ENCODE measurements around the gene RTN4RL1. TPM values are rescaled to one million over a fixed set of nuclear protein-coding genes. Genes with fewer than 3 reads are reported as not detected.
A peak's percentile ranks its signal among the peaks of the same experiment; 100 is the strongest.

Gene RTN4RL1, protein sequence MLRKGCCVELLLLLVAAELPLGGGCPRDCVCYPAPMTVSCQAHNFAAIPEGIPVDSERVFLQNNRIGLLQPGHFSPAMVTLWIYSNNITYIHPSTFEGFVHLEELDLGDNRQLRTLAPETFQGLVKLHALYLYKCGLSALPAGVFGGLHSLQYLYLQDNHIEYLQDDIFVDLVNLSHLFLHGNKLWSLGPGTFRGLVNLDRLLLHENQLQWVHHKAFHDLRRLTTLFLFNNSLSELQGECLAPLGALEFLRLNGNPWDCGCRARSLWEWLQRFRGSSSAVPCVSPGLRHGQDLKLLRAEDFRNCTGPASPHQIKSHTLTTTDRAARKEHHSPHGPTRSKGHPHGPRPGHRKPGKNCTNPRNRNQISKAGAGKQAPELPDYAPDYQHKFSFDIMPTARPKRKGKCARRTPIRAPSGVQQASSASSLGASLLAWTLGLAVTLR
- 2.9 TPM for polyA plus RNA-seq (ENCODE audit: insufficient read length)

DNA sequence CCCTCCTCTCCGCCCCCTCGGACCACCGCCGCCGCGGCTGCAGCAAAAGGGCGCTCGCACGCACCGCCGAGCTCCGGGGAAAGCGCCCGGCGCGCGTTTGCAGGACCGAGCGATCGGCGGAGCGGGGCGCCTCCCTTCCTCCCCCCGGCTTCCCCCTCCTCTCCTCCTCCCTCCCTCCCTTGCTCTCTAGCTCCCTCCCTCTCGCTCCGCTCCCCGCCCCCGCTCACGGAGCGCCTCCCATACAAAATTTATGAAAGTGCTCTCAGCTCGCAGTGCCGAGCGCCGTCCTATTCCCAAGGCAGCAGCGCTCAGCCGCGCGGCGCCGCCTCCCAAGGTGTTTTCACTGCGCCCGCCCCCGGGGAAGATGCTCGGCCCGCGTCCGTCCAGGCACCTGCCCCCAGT is at the start of gene RTN4RL1:
Gene RTN4RL1, minus strand, starts transcription at position 115 of the 402 bp plus-strand sequence. CDS start 469 bp downstream, outside the sequence.
- no peak for DNase-seq

DNA sequence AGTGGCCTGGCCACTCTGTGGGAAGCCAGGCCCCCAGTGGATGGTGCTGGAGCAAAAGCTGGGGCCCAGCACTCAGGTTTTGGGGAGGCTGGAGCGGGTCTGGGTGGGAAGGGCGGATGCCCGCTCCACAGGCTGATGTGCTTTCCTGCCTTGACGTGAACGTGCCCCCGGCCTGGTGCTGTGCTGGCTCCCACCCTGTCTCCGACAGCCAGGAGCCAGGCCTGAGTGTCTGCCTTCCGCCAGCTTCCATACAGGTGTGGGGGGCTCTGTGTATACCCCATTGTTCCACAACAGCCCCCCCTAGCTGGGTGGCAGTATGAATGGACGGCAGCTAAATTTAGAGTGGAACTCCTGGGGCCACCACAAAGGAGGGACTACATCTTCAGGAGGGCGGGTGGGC is 49.8 kb upstream of the RTN4RL1 start:
- no peak for DNase-seq

DNA sequence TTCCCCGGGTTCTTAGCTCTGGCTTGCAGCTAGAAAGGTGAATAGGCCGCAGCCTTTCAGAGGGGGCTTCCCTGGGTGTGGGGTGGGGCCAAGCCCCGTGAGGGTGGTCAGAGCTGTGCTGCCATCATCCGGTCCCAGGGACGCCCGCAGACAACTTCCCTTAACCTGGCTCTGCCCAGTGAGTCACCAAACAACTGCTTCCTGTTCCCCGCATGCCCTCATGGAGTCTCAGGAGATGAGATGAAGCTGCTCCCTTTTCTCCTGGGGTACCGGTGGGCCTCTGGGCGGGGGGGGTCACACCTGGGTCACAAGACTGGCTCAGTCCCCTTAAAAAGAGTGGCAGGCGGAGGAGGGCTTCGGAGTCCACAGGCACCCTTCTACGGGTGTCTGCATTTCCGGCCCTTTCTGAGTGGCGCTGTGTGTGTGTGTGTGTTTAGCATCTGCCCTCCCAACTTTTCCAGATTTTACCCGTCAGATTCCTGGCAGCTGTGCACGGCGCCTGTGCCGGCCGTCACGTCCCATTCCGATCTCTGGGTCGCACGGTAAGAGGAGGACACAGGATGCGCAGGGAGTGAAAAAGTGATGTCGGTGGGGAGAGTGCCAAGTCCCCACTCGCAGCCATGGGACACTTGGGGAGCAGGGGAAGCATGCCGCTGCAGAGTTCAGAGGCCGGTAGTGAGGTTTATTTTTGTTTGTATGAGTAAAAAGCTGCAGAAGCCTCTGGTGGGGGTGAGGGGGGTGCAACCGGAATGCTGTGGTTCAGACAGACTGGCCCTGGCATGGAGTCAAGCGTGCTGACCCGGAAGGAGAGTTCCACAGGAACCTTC is 46.5 kb upstream of the RTN4RL1 start:
- DNase-seq, result peak; percentile 44

DNA sequence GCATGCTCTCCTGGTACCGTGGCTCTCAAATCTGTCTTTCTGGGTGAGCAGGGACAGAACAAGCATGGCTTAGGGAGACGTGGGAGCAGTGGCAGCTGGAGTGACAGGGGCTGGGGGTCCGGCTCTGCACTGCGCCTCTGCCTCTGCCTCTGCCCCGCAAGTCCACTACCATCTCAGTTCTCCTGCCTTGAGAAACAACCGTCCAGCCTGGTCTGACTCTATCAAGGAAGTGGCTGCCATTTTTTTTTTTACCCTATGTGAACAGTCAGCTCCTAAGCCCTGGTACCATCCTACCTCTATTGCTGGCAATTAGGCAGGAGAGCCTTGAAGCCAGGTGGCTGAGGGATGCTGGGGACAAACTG is 45.9 kb upstream of the RTN4RL1 start:
- DNase-seq, result no peak

DNA sequence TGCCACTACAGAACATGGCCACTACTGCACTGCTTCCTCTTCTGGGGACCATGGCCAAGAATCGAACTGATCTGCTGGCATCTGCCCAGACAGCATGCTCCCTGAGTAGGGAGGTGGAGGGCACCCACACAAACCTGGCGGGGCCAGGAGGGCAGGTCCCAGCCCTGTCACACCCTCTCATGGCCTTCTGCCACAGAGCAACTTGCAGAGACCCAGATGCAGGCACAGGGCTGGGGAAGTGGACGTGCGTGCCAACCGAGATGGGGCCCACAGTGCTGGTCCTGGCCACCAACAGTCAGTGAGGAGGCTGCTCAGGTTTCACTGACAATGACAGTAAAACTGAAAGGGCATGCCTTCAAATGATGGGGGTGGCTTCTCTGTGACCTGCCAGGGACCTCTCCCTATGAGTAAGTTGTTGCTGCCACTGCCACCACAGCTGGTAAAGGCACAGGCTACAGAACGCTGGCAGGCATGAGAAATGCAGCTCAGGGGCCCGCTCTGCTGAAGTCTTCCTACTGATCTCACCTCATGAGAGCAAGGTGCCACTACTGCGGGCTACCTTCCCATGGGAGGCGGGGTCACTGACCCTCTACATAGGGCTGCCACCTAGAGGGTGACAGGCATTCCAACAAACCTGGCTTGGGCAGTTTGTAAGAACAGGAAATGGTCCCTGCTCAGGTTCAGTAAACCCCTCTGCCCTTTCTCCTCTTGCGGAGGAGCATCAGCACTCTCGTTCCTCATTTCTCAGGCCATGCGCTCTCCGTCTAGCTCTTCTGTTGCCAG is 45.3 kb upstream of the RTN4RL1 start:
- peak; percentile 19 for DNase-seq

DNA sequence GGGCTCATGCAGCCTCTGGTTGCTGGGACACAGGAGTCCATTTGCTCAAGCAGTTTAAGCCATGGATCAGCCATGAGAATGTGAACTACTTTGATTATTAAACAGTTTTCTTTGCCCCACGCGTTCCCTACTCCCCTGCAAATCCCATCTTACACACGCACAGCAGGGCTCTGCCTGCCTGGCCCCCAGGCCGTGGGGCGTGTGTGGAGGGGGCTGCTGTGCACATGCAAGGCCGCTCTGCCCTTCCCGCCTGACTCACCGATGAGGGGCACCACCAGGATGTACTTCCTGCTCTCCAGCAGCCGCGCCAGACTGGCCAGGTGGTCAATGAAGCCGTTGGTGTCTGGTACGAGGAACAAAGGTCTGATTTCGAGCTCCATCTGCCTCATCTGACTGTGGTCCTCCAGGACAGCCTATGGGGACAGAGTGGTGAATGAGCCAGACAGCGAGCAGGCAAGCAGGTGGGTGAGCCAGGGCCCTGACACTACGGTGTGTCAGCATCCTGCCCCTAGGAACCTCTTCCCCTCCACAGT is 43.5 kb upstream of the RTN4RL1 start:
- DNase-seq, result no peak

DNA sequence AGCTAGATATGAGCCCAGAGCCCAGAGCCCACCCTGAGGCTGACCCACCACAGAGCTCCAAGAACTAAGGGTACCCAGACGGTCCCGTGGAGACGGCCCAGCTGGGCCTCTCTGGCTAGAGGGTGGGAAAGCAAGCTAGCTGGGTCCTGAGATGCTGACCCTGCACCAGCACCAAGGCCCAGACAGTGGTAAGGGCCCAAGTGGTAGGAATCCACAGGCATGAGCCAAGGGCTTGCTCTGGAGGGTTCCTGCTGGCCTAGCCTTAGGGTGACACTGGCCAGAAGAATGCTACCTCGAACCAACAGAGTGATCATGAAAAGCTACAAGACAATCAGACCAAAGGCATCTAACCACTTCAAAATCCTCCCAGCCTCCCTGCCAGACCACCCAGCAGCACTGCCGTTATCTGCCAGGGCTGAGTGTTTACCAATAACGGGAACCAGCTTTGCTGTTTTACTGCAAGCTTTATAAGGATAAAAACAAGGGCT is 42.9 kb upstream of the RTN4RL1 start:
- DNase-seq, result peak; percentile 19

DNA sequence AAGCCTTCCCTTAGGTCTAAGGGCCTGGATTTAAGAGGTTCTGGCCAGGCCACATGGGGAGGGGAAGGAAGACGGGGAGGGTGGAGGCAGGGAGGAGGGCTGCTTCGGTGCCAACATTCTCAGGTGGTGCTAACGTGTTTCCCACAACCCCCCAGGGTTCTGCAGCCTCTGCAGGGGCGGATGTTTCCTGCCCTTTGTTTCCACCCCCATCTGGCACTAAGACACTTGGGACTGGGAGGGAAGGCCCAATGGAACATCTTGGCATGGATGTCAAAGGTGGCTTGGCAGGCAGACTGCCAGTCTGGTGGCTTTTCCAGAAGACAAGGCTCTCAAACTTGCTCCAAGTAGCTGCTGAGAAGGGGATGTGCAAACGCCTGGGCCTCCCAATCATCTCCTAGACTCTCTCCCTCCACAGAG is 42.5 kb upstream of the RTN4RL1 start:
- peak; percentile 22 for DNase-seq

DNA sequence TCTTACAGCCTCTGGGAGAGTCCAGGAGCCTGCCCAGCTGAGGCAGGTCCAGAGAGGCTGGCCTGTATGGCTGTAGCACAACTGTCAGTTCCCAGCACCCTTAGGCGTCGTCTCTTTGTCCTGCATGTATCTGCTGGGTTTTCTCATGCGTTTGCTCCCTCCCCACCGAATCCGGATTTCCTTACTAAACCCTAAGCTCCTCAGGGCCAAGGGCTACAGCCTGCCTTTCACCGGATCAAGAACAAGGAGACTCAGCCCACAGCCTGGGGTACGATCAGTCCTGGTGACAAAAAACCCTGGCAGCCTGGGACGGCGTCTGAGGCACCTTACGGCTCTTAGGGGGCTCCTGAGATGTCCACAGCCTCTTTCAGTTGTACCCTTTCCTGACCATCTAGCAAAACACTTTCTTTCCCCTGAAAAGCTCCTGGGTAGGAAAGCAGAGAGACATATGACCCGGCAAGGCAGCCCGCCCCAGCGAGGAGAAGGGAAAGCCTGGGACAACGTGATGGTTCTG is 42.0 kb upstream of the RTN4RL1 start:
- DNase-seq, result peak; percentile 23

DNA sequence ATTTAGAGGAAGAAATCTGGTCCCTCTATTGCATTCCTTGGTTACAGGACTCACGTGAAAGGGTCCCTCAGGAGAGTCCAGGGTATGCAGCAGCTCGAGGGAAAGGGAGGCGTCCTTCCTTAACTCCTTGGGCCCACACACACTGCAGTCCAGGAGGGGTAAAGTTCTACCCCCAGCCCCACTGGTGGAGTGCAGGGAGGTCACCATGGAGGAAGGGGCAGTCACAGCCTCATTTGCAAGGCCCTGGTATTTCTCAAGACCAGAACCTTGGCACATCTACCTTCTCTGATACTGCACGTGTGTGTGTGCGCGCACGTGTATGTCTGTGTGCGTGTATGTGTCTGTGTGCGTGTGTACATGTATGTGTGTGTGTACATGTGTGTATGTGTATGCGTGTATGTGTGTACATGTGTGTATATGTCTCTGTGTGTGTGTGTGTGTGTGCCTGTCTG is 40.8 kb upstream of the RTN4RL1 start:
- DNase-seq, result peak; percentile 36

DNA sequence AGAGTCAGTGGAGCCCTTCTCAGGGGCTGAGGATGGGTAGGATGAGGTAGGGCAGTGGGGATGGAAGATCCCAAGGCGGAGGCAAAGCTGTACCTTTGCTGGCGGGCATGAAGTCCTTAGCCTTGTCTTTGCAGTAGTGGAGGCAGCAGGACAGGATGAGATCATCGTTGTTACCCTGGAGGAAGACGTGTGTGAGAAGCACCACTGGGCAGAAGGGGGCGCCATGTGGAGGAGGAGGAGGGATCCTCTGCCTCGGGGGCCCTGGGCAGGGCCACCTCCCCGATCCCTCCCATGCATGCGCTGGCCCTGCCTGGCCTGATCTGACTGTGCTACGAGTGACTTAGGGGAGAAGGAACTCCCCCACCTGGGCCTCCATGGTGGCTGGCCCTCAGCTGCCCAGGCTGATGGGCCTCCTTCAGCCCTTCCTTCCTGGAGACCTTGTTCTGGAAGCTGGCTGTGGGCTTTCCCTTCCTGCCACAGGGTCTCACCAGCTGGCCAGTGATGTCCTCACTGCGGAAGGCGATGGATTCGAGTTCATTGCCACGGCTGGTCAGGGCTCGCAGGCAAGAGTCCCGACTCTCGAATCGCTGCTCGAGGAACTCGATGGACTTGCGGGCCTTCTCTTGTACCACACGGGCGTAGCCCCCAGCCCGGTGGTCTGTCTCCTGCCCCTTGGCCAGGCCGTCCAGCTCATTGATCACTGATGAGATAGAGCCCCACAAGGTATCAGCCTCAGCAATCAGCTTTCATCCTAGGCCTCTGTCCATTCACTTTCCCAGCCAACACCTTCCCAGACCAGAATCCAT is 40.0 kb upstream of the RTN4RL1 start:
- DNase-seq, result peak; percentile 58

DNA sequence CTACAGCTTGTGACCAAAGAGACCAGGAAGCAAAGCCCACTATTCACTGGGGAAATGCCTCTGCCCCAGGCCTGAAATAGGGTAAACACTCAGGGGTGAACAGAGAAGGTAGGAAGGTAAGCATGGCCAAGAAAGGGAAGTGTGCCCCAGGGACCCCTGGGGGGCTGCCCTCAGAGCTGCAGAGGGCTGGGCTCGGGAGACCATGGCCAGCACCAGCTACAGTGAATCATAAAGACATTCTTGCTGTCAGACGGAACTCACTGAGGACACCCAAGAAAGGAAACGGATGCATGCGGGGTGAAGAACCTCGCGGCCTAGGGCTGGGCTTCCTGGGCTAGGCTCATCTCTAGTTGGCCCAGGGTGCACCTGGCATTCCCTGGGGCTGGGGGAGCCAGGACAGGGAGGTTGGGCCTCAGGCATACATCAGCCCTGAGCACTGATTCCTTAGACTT is 39.4 kb upstream of the RTN4RL1 start:
- DNase-seq, result peak; percentile 15

DNA sequence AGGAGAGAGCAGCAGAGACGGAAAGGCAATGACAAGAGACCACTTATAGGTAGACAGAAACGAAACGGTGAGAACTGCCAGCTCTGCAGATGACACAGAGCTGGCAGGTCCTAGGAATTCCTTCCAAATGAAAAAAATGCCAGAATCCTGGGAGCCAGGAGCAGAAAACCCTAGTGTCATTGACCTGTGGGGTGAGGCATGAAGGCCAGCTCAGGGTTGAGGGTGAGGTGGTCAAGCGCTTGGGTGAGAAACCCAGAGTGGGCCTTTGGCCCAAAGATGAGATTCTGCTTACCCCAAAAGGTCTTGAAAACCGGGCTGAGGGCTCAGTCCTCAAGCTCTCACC is 39.0 kb upstream of the RTN4RL1 start:
- peak; percentile 11 for DNase-seq

DNA sequence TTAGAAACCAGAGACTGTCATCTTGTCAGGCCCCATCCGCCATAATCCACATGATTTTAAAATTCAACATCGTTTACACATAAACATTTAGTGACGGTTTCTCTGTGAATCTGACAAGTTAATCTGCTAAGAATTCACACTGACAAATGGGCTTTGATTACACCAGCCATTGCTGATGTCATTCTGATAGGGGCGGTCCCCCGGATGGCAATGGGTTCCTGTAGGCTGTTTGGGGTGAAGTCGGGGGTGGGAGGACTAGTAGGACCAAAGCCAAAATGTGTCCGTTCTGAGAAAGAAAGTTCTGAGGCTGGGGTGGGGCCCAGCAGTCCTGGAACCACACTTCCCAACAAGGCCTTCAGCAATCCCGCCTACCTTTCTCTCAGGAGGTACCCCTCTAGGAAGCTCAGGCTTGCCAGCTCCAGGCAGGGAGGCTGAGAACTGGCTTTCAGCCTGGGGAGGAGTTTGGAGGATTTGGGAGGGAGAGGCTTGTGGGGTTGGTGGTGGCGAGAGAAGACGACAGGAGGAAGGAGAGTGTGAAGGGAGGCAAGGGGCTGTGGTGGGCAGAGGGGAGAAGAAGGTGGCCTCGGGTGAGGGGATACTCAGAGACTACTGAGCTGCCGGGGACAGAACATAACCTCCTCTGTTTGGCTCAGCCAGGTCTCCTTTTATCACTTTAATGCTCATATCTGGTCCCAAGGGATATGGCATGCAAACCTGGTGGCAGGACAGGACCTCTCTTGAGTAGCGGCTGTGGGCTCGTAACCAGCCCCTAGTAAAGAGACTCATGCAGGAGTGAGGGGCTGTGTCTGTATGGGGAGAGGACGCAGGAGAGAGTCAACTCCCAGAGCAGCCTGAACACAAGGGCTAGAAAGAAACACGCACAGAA is 38.4 kb upstream of the RTN4RL1 start:
- no peak for DNase-seq

DNA sequence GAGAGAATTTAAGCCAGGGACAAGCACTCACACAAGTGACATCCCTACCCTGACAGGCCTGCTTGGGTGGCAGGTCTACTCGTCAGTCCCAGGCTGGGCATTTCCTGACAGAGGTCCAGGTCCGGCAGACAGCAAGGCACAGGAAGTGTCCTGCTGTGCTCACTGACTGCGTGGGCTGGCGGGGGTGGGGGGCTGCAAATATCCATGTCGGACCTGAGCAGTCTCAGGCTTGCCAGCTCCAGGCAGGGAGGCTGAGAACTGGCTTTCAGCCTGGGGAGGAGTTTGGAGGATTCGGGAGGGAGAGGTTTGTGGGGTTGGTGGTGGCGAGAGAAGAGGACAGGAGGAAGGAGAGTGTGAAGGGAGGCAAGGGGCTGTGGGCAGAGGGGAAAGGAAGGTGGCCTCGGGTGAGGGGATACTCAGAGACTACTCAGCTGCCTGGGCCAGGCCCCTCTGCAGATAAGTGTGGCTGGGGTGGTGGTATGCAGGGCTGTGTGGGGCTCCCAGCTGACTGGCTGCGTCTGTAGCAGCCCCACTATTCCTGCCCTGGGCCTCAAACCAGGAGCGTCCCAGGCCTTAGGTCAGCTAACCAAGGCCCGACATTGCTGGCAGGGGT is 37.5 kb upstream of the RTN4RL1 start:
- DNase-seq, result peak; percentile 36

DNA sequence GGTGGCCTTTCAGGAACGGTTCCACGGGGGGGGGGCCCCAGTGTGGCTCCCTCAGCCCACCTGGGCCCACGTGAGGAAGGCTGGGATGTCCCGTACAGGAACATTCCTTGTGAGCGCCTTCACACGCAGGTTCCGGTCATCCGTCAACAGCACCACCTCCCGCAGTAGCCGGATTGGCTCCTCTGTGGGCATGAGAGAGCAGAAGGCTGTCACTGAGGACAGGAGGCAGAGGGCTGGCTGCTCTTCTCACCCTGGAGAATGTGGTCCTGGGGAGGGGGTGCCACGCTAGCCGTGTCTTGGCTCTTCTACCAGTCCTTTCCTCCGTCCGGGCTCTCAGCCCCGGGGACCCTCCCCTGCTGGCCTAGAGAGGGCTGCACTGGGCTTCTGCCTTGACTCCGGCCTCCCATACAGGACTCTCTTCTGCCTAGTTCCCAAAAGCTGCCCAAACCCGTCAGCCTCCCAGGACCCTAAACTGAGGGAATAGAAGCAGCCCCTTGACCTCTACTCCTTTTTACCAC is 36.4 kb upstream of the RTN4RL1 start:
- peak; percentile 26 for DNase-seq

DNA sequence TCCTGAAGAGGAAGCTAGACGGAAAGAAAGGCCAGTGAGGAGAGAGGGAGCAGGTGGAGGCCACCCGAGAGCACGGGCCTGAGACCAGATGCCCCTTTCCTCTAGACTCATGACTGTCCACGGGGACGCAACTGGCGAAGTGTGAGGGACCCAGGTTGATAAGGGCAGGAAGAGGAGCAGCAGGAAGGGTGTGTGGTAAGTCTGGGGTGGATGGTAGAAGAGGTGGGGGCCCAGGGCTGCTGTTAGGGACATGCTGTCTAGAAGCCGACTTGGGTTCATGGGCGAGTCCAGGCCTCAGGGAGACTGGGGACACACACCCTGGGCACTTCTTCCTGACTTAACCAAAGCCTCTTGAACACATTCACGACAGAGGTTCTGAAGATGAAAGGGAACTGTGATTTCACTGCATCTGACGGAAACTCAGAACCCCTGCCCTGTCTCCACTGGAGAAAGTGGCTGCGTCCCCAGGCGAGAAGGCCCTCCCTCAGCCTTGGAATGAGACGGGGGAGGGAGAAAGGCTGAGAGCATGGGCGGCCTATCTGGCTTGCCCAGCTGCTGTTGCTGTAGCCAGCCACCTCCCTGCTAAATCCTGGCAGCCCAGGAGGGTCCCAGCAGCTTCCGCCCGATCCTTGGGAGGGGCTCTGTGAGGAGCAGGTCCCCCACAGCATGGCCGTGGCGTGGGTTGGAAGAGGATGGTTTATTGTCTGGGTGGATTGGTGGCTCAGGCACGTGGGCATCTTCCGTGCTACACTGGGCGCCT is 35.7 kb upstream of the RTN4RL1 start:
- DNase-seq, result peak; percentile 38

DNA sequence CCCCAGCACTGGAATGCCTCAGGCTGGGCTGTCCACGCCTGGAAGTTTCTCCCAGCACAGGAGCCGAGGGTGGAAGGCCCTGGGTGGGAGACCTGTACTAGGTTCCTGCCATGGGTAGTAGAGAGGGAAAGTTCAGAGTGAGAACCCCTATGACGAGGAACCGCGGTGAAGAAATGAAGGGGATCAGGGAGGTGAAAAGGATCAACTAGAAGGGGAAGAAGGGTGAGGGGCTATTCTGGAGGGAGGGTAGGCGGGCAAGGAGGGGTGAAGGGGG is 35.2 kb upstream of the RTN4RL1 start:
- DNase-seq, result no peak
